Neural progenitor cell (in vitro differentiated cells): Measurements from ENCODE around the gene GATC.

Source experiments
- EZH2 ChIP-seq: fragments of 200-600 bp; sonication (generic); IDR thresholded peaks from 2 replicates; pipeline ENCODE4 v1.6.1; 2017; ENCODE audit warnings: antibody characterized with exemption, mild to moderate bottlenecking, moderate library complexity
- EZH2phosphoT487 ChIP-seq: fragments of 200-600 bp; sonication (generic); IDR thresholded peaks from 2 replicates; pipeline ENCODE4 v1.6.1; 2017; ENCODE audit warnings: antibody characterized with exemption
- TF ChIP-seq, protein P1 (sequence below): fragments of 200-600 bp; sonication (generic); IDR thresholded peaks from 2 replicates; pipeline ENCODE4 v1.5.1; 2017; ENCODE audit warnings: antibody characterized with exemption, mild to moderate bottlenecking

DNA sequence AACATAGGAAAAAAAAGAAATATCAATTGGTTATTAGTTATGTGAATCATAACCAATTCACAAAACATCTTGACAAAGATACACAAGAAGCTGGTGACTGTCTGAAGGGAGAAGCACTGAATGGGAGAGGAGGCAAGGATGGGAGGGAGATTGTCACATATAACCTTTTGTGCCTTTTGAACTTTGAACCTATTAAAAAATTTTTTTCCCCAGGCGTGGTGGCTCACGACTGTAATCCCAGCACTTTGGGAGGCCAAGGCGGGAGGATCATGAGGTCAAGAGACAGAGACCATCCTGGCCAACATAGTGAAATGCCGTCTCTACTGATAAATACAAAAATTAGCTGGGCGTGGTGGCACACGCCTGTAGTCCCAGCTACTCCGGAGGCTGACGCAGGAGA lies 62.3 kb downstream of the GATC start:
- TF ChIP-seq, protein P1, sequence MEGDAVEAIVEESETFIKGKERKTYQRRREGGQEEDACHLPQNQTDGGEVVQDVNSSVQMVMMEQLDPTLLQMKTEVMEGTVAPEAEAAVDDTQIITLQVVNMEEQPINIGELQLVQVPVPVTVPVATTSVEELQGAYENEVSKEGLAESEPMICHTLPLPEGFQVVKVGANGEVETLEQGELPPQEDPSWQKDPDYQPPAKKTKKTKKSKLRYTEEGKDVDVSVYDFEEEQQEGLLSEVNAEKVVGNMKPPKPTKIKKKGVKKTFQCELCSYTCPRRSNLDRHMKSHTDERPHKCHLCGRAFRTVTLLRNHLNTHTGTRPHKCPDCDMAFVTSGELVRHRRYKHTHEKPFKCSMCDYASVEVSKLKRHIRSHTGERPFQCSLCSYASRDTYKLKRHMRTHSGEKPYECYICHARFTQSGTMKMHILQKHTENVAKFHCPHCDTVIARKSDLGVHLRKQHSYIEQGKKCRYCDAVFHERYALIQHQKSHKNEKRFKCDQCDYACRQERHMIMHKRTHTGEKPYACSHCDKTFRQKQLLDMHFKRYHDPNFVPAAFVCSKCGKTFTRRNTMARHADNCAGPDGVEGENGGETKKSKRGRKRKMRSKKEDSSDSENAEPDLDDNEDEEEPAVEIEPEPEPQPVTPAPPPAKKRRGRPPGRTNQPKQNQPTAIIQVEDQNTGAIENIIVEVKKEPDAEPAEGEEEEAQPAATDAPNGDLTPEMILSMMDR: no peak
- TF ChIP-seq EZH2: no peak
- no peak for TF ChIP-seq EZH2phosphoT487
